IPS DF 6.9 (cell line): ENCODE results near the gene ATM.
"Not testable (repeated sequence)": the region's sequence is repeated elsewhere in the genome, so short reads cannot be mapped to it uniquely, and the experiment has no call there.

Source experiments
- DNase-seq: peaks from one replicate; pipeline ENCODE4 v3.0.0-alpha.2; 2013; ENCODE audit warnings: low read depth, low spot score
- H3K27ac ChIP-seq: one replicate; pipeline ENCODE4 v1.5.1; 2013; ENCODE audit warnings: low read length, control low read depth
- H3K27me3 ChIP-seq: 2 replicates; pipeline ENCODE4 v1.6.1; 2013; ENCODE audit warnings: mild to moderate bottlenecking, low read length; ENCODE audit not compliant: control insufficient read depth, insufficient read depth
- H3K36me3 ChIP-seq: 2 replicates; pipeline ENCODE4 v1.6.1; 2013; ENCODE audit warnings: low read length; ENCODE audit not compliant: control insufficient read depth, insufficient read depth
- H3K4me1 ChIP-seq: 2 replicates; pipeline ENCODE4 v1.6.1; 2013; ENCODE audit warnings: low read length; ENCODE audit not compliant: control insufficient read depth, insufficient read depth
- H3K4me3 ChIP-seq: 2 replicates; pipeline ENCODE4 v1.5.1; 2013; ENCODE audit warnings: mild to moderate bottlenecking, low read length
- H3K9me3 ChIP-seq: 2 replicates; pipeline ENCODE4 v1.6.1; 2013; ENCODE audit warnings: low read length, inconsistent platforms; ENCODE audit not compliant: control insufficient read depth, insufficient read depth
- WGBS: extraction: QIAGEN DNeasy Blood & Tissue Kit; methylation state at CpG from one replicate; pipeline ENCODE4 v1.1.7; 2013; ENCODE audit warnings: mixed read lengths, missing lambda C conversion rate; ENCODE audit not compliant: insufficient read length, insufficient coverage; 5-methylcytosine and 5-hydroxymethylcytosine counted together

ATM gene

DNA sequence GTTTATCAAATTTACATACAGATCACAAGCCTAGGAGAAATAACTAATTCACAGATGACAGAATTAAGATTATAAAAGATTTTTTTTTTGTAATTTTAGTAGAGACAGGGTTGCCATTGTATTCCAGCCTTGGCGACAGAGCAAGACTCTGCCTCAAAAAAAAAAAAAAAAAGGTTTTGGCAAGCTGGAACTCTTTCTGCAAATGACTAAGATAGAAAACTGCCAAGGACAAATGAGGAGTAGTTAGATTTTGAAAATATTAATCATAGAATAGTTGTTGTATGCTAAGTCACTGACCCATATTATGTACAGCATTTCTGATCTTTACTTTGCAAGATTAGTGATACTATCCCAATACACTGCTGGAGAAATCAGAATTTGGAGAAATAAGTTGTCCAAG, 145.3 kb downstream of the ATM start:
- no peaks in the 10 kb centered on the region for H3K27me3 ChIP-seq
- H3K27ac ChIP-seq, result no peak overlapping the region
- peaks cover 2% of the 10 kb centered on the region; the same call in 1 of the 2 replicates for H3K36me3 ChIP-seq
- no peak overlapping the region for H3K4me3 ChIP-seq
- no peak for DNase-seq
- no peaks in the 10 kb centered on the region for H3K9me3 ChIP-seq
- H3K4me1 ChIP-seq, result no peaks in the 10 kb centered on the region
- no CpG with 5 or more reads among the region's 1 CpG for WGBS

DNA sequence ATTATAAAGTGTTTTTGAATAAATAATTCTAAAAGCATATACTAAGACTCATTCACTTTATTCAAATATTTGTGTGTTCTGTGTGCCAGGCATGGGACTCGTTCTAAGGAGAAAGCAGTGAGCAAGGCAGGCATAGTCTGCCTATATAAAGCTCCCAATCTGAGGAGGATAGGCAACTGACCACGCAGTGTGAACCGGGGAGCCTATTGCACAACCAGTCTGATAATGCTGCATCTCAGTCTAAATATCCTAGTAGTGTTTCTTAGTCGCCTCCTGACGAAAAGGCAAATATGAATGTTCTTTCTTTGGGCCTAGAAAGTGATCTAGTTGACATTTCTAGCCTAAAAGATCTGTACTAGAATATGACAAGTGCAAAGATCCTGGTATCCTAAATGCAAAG, 146.2 kb downstream of the ATM start:
- WGBS, result no CpG with 5 or more reads among the region's 5 CpGs
- Histone ChIP-seq H3K4me1 (no peaks in the 10 kb centered on the region), H3K27ac (no peak overlapping the region), H3K9me3 (no peaks in the 10 kb centered on the region), H3K27me3 (no peaks in the 10 kb centered on the region), H3K4me3 (no peak overlapping the region), H3K36me3 (peaks cover 2% of the 10 kb centered on the region; the same call in 1 of the 2 replicates)
- no peak for DNase-seq

DNA sequence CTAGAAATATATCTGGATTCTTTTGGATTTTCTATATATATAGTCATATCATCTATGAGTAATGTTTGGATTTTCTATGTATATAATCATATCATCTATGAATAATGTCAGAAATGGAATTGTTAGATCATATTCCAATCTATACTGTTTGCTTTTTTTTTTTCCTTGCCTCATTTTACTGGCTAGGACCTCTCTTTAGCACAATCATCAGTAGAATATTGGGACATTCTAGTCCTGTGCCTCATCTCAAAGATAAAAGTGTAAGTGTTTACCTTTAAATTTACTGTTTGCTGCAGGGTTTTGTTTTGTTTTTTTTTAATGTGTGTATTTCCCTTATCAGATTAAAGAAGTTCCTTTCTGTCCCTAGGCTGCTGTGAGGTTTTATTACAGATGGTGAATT, 147.4 kb downstream of the ATM start:
- Histone ChIP-seq H3K9me3 (no peaks in the 10 kb centered on the region), H3K4me3 (no peak overlapping the region), H3K4me1 (no peaks in the 10 kb centered on the region), H3K27me3 (no peaks in the 10 kb centered on the region), H3K27ac (no peak overlapping the region), H3K36me3 (no peaks in the 10 kb centered on the region; the same call in 1 of the 2 replicates)
- no peak for DNase-seq

- no peak for DNase-seq
- Histone ChIP-seq H3K9me3 (no peaks in the 10 kb centered on the region), H3K36me3 (no peaks in the 10 kb centered on the region), H3K4me1 (no peaks in the 10 kb centered on the region), H3K27me3 (no peaks in the 10 kb centered on the region), H3K4me3 (no peak overlapping the region), H3K27ac (no peak overlapping the region)
- WGBS, result no CpG with 5 or more reads among the region's 5 CpGs
Measured at GRCh38 chr11:108370990-108371389, 148.1 kb downstream of the ATM start.

DNA sequence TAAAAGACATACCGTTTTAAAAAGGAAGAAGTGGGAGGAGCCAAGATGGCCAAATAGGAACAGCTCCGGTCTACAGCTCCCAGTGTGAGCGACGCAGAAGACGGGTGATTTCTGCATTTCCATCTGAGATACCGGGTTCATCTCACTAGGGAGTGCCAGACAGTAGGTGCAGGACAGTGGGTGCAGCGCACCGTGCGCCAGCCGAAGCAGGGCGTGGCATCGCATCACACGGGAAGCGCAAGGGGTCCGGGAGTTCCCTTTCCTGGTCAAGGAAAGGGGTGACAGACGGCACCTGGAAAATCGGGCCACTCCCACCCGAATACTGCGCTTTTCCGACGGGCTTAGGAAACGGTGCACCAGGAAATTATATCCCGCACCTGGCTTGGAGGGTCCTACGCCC, 150.6 kb downstream of the ATM start:
- not testable (repeated sequence) for H3K27me3 ChIP-seq, H3K27ac ChIP-seq, DNase-seq, H3K4me1 ChIP-seq, H3K4me3 ChIP-seq, H3K9me3 ChIP-seq, H3K36me3 ChIP-seq
- no CpG with 5 or more reads among the region's 24 CpGs for WGBS

- Histone ChIP-seq H3K4me1 (no peaks in the 10 kb centered on the region), H3K27me3 (no peaks in the 10 kb centered on the region), H3K27ac (no peak overlapping the region), H3K4me3 (no peak overlapping the region), H3K9me3 (no peaks in the 10 kb centered on the region), H3K36me3 (no peaks in the 10 kb centered on the region)
- no peak for DNase-seq
- no CpG with 5 or more reads among the region's 5 CpGs for WGBS
Measured at GRCh38 chr11:108388576-108388975, 165.7 kb downstream of the ATM start.

DNA sequence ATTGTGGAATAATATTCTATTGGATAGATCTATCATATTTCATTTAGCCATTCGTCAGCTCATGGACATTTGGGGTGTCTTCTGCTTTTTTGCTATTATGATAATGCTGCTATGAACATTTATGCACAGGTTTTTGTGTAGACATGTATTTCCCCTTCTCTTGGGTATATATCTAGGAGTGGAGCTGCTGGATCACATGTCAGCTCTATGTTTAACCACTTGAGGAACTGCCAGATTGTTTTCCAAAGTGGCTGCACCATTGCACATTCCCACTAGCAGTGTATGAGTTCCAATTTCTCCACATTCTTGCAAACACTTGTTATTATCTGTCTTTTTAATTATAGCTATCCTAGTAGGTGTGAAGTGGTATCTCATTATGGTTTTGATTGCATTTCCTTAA, 169.5 kb downstream of the ATM start:
- Histone ChIP-seq H3K27ac (no peak overlapping the region), H3K4me3 (no peak overlapping the region), H3K27me3 (no peaks in the 10 kb centered on the region), H3K9me3 (no peaks in the 10 kb centered on the region), H3K4me1 (no peaks in the 10 kb centered on the region), H3K36me3 (no peaks in the 10 kb centered on the region)
- no peak for DNase-seq
- WGBS, result no CpG with 5 or more reads among the region's 1 CpG

DNA sequence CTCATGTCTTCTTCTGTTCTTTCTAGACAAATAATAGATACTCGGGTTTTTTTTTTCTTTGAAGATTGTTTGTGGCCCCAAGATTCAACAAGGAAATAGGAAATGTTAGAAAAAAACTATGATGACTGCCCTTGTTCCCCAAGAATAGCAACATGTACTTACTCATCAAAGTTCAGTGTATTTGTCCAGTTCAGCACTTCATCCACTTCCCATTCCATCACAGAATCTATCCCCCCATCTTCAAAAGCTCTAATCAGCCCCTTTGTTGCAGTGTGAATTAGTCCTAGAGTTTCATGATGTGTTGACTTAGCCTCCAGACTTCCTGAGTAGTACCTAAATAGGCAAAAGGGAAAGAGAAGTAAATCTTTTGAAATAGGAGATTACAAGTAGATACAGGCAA, 170.2 kb downstream of the ATM start:
- no CpG with 5 or more reads among the region's 1 CpG for WGBS
- H3K4me3 ChIP-seq, result no peak overlapping the region
- no peaks in the 10 kb centered on the region for H3K27me3 ChIP-seq
- H3K4me1 ChIP-seq, result no peaks in the 10 kb centered on the region
- no peaks in the 10 kb centered on the region for H3K9me3 ChIP-seq
- H3K36me3 ChIP-seq, result no peaks in the 10 kb centered on the region
- H3K27ac ChIP-seq, result no peak overlapping the region
- no peak for DNase-seq

DNA sequence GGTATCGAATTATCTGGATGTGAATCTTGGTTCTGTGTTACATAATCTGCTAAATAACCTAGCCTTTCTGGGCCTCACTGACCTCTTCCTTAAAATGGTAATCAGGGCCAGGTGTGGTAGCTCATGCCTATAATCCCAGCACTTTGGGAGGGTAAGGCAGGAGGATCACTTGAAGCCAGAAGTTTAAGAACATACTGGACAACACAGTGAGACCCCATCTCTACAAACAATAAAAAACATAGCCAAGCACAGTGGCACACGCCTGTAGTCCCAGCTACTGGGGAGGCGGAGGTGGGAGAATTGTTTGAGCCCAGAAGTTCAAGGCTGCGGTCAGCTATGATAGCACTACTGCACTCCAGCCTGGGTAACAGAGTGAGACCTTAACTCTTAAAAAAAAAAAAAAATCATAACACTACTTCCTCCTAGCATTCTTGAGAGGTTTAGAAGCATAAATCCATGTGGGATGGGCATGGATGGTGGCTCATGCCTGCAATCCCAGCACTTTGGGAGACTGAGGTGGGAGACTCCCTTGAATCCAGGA, 171.9 kb downstream of the ATM start:
- no peak for DNase-seq
- H3K4me3 ChIP-seq, result no peak overlapping the region
- no peaks in the 10 kb centered on the region for H3K9me3 ChIP-seq
- H3K27me3 ChIP-seq, result no peaks in the 10 kb centered on the region
- WGBS, result no CpG with 5 or more reads among the region's 4 CpGs
- no peaks in the 10 kb centered on the region for H3K4me1 ChIP-seq
- no peaks in the 10 kb centered on the region for H3K36me3 ChIP-seq
- no peak overlapping the region for H3K27ac ChIP-seq

GRCh38 chr11:108396672-108397071, 173.8 kb downstream of the ATM start:
- not testable (repeated sequence) for H3K36me3 ChIP-seq, H3K4me1 ChIP-seq, H3K4me3 ChIP-seq, H3K9me3 ChIP-seq, DNase-seq, H3K27me3 ChIP-seq, H3K27ac ChIP-seq
- no CpG with 5 or more reads among the region's 6 CpGs for WGBS

DNA sequence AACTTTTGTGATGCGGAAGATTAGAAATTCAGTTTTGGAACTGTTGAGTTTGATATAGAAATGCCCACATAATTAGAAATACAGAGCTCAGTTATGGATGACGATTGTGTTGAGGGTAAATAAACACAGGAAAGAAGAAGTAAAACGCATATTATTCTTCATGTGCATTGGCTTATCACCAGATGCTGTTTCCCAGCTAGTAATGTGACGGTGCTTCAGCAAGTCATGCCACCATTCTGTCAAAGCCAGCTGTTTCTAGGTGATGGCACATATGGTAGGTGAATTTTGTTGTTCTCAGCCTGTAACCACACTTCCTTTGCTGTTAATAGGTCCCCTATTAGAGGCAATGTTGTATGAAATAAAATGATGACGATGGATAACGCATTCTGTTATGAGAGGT, 175.6 kb downstream of the ATM start:
- Histone ChIP-seq H3K4me1 (no peaks in the 10 kb centered on the region), H3K27me3 (no peaks in the 10 kb centered on the region), H3K27ac (no peak overlapping the region), H3K9me3 (no peaks in the 10 kb centered on the region), H3K4me3 (no peak overlapping the region), H3K36me3 (no peaks in the 10 kb centered on the region)
- no peak for DNase-seq
- WGBS, result no CpG with 5 or more reads among the region's 6 CpGs
